Neural progenitor cell (in vitro differentiated cells): Measurements from ENCODE around the gene CCDC134. TPM values are rescaled to one million over a fixed set of nuclear protein-coding genes. Genes with fewer than 3 reads are reported as not detected.

Experiments used
- DNase-seq: peaks from one replicate; pipeline ENCODE4 v3.0.0-alpha.2; 2016; ENCODE audit warnings: low spot score
- H2AFZ ChIP-seq: fragments of 200-600 bp; sonication (generic); replicated peaks from 2 replicates; pipeline ENCODE4 v1.6.1; 2016; ENCODE audit warnings: antibody characterized with exemption
- H3F3A ChIP-seq: fragments of 200-600 bp; sonication (generic); 2 replicates; pipeline ENCODE4 v1.6.1; 2016; ENCODE audit warnings: antibody characterized with exemption, low read depth
- H3K27ac ChIP-seq: fragments of 200-600 bp; sonication (generic); 2 replicates; pipeline ENCODE4 v1.5.1; 2016; ENCODE audit warnings: mild to moderate bottlenecking
- H3K27me3 ChIP-seq: fragments of 200-600 bp; sonication (generic); 2 replicates; pipeline ENCODE4 v1.6.1; 2016; ENCODE audit warnings: mild to moderate bottlenecking, moderate library complexity
- H3K36me3 ChIP-seq: fragments of 200-600 bp; sonication (generic); 2 replicates; pipeline ENCODE4 v1.5.1; 2016
- H3K4me1 ChIP-seq: fragments of 200-600 bp; sonication (generic); 2 replicates; pipeline ENCODE4 v1.6.1; 2016; ENCODE audit warnings: mixed run types
- H3K4me2 ChIP-seq: fragments of 200-600 bp; sonication (generic); 2 replicates; pipeline ENCODE4 v1.6.1; 2016
- H3K4me3 ChIP-seq: fragments of 200-600 bp; sonication (generic); 2 replicates; pipeline ENCODE4 v1.5.1; 2016
- H3K79me2 ChIP-seq: fragments of 200-600 bp; sonication (generic); 2 replicates; pipeline ENCODE4 v1.6.1; 2016; ENCODE audit warnings: low read depth
- H3K9ac ChIP-seq: fragments of 200-600 bp; sonication (generic); 2 replicates; pipeline ENCODE4 v1.6.1; 2016
- H3K9me3 ChIP-seq: fragments of 200-600 bp; sonication (generic); 2 replicates; pipeline ENCODE4 v1.5.1; 2016; ENCODE audit warnings: low read depth
- H4K20me1 ChIP-seq: fragments of 200-600 bp; sonication (generic); 2 replicates; pipeline ENCODE4 v1.6.1; 2016; ENCODE audit warnings: low read depth
- H3K27ac Mint-ChIP-seq: 3 replicates; pipeline ENCODE4 v1.8.0; 2021; ENCODE audit warnings: mixed read lengths
- H3K27me3 Mint-ChIP-seq: 2 replicates; pipeline ENCODE4 v1.8.0; 2022; ENCODE audit warnings: low read depth, mild to moderate bottlenecking, inconsistent platforms, moderate library complexity, mixed read lengths; ENCODE audit not compliant: insufficient read depth
- H3K36me3 Mint-ChIP-seq: 3 replicates; pipeline ENCODE4 v1.8.0; 2021; ENCODE audit warnings: mixed read lengths
- H3K4me1 Mint-ChIP-seq: 3 replicates; pipeline ENCODE4 v1.8.0; 2021; ENCODE audit warnings: mixed read lengths
- H3K4me3 Mint-ChIP-seq: 3 replicates; pipeline ENCODE4 v1.8.0; 2021; ENCODE audit warnings: mild to moderate bottlenecking, moderate library complexity, mixed read lengths
- H3K9me3 Mint-ChIP-seq: 3 replicates; pipeline ENCODE4 v1.8.0; 2020; ENCODE audit warnings: mixed read lengths
- CTCF ChIP-seq: fragments of 200-600 bp; sonication (generic); IDR thresholded peaks from 2 replicates; pipeline ENCODE4 v1.5.1; 2017; ENCODE audit warnings: antibody characterized with exemption, mild to moderate bottlenecking
- EZH2 ChIP-seq: fragments of 200-600 bp; sonication (generic); IDR thresholded peaks from 2 replicates; pipeline ENCODE4 v1.6.1; 2017; ENCODE audit warnings: antibody characterized with exemption, mild to moderate bottlenecking, moderate library complexity
- EZH2phosphoT487 ChIP-seq: fragments of 200-600 bp; sonication (generic); IDR thresholded peaks from 2 replicates; pipeline ENCODE4 v1.6.1; 2017; ENCODE audit warnings: antibody characterized with exemption
- total RNA-seq: library from RNA; depleted of rRNA; stranded (reverse); fragments of >200 nt; gene quantifications from 2 replicates; pipeline ENCODE4 v1.2.3, GENCODE V29; 2015; ENCODE audit warnings: low replicate concordance

Gene CCDC134
- total RNA-seq, 1 donor from 2014 or later: 8.8 TPM

- Histone ChIP-seq H3K4me3 (no peak overlapping the region), H3K4me2 (no peak overlapping the region), H3K9ac (no peak overlapping the region), H4K20me1 (no peaks in the 10 kb centered on the region), H3K27me3 (no peaks in the 10 kb centered on the region), H3F3A (peaks cover 13% of the 10 kb centered on the region), H3K36me3 (no peaks in the 10 kb centered on the region), H3K27ac (no peak overlapping the region), H3K4me1 (peaks cover 3% of the 10 kb centered on the region), H3K79me2 (no peaks in the 10 kb centered on the region), H2AFZ (no peak overlapping the region), H3K9me3 (no peaks in the 10 kb centered on the region)
- Mint-ChIP-seq H3K27me3 (no peaks in the 10 kb centered on the region), H3K4me3 (no peak overlapping the region), H3K36me3 (no peaks in the 10 kb centered on the region), H3K9me3 (no peaks in the 10 kb centered on the region), H3K27ac (no peak overlapping the region), H3K4me1 (peaks cover 7% of the 10 kb centered on the region)
- TF ChIP-seq CTCF (no peak), EZH2 (no peak), EZH2phosphoT487 (no peak)
- DNase-seq: no peak
Measured at GRCh38 chr22:41766476-41766875, 34.0 kb upstream of the CCDC134 start.

- Histone ChIP-seq H3F3A (peaks cover 3% of the 10 kb centered on the region), H3K27ac (no peak overlapping the region), H3K4me2 (no peak overlapping the region), H2AFZ (no peak overlapping the region), H3K9me3 (no peaks in the 10 kb centered on the region), H3K79me2 (no peaks in the 10 kb centered on the region), H3K36me3 (no peaks in the 10 kb centered on the region), H3K9ac (no peak overlapping the region), H3K27me3 (no peaks in the 10 kb centered on the region), H3K4me3 (no peak overlapping the region), H3K4me1 (no peaks in the 10 kb centered on the region), H4K20me1 (no peaks in the 10 kb centered on the region)
- no peak for TF ChIP-seq EZH2
- no peak for TF ChIP-seq EZH2phosphoT487
- no peak for DNase-seq
- Mint-ChIP-seq H3K36me3 (no peaks in the 10 kb centered on the region), H3K9me3 (no peaks in the 10 kb centered on the region), H3K4me3 (no peak overlapping the region), H3K27ac (no peak overlapping the region), H3K27me3 (no peaks in the 10 kb centered on the region), H3K4me1 (no peaks in the 10 kb centered on the region)
Measured at GRCh38 chr22:41768430-41768829, 32.0 kb upstream of the CCDC134 start.

- Mint-ChIP-seq H3K4me3 (no peak overlapping the region), H3K9me3 (no peaks in the 10 kb centered on the region), H3K27ac (no peak overlapping the region), H3K4me1 (peaks cover 1% of the 10 kb centered on the region), H3K36me3 (no peaks in the 10 kb centered on the region), H3K27me3 (peaks cover 2% of the 10 kb centered on the region)
- Histone ChIP-seq H3K9me3 (no peaks in the 10 kb centered on the region), H3K79me2 (no peaks in the 10 kb centered on the region), H2AFZ (no peak overlapping the region), H3K4me1 (peaks cover 1% of the 10 kb centered on the region), H3K27ac (no peak overlapping the region), H3K4me2 (no peak overlapping the region), H3K36me3 (no peaks in the 10 kb centered on the region), H3K27me3 (no peaks in the 10 kb centered on the region), H3K9ac (no peak overlapping the region), H4K20me1 (no peaks in the 10 kb centered on the region), H3F3A (no peaks in the 10 kb centered on the region), H3K4me3 (no peak overlapping the region)
- TF ChIP-seq EZH2 (no peak), EZH2phosphoT487 (no peak), CTCF (no peak)
- no peak for DNase-seq
Measured at GRCh38 chr22:41770715-41771468, 29.6 kb upstream of the CCDC134 start.

GRCh38 chr22:41772198-41772597, 28.3 kb upstream of the CCDC134 start:
- Histone ChIP-seq H3K9me3 (no peaks in the 10 kb centered on the region), H3K4me1 (peaks cover 6% of the 10 kb centered on the region), H2AFZ (no peak overlapping the region), H3K79me2 (no peaks in the 10 kb centered on the region), H3K4me3 (no peak overlapping the region), H3K9ac (no peak overlapping the region), H3F3A (no peaks in the 10 kb centered on the region), H3K4me2 (no peak overlapping the region), H3K36me3 (no peaks in the 10 kb centered on the region), H3K27me3 (no peaks in the 10 kb centered on the region), H4K20me1 (no peaks in the 10 kb centered on the region), H3K27ac (no peak overlapping the region)
- DNase-seq: no peak
- TF ChIP-seq EZH2phosphoT487 (no peak), CTCF (no peak), EZH2 (no peak)
- no peaks in the 10 kb centered on the region for H3K36me3 Mint-ChIP-seq
- H3K27me3 Mint-ChIP-seq: peaks cover 2% of the 10 kb centered on the region
- peaks cover 8% of the 10 kb centered on the region for H3K4me1 Mint-ChIP-seq
- no peak overlapping the region for H3K27ac Mint-ChIP-seq
- no peaks in the 10 kb centered on the region for H3K9me3 Mint-ChIP-seq
- no peak overlapping the region for H3K4me3 Mint-ChIP-seq
